NCI-H1092 treated with DMSO at 0.1 percent for 48 hours (cell line): ENCODE measurements around the gene GHR.
"Not testable (repeated sequence)": the region's sequence is repeated elsewhere in the genome, so short reads cannot be mapped to it uniquely, and the experiment has no call there.

Experiments
- DNase-seq: peaks from one replicate; lab custom pipeline; 2025; lab: John Stamatoyannopoulos, UW

GHR gene

GRCh38 chr5:42718591-42718990, 295.4 kb downstream of the GHR start:
- no peak for DNase-seq

GRCh38 chr5:42719034-42719433, 295.8 kb downstream of the GHR start:
- DNase-seq = no peak

GRCh38 chr5:42720251-42720650, 297.0 kb downstream of the GHR start:
- no peak for DNase-seq

- no peak for DNase-seq
These were observed 298.2 kb downstream of the GHR start for GRCh38 chr5:42721484-42721883.

GRCh38 chr5:42734531-42735058, 311.4 kb downstream of the GHR start:
- not testable (repeated sequence) for DNase-seq

- no peak for DNase-seq
These were observed 317.7 kb downstream of the GHR start for GRCh38 chr5:42740920-42741319.

- DNase-seq = no peak
These were observed 322.2 kb downstream of the GHR start for GRCh38 chr5:42745426-42745825.

- DNase-seq = no peak
These were observed 322.6 kb downstream of the GHR start for GRCh38 chr5:42745856-42746255.

GRCh38 chr5:42749020-42749419, 325.8 kb downstream of the GHR start:
- DNase-seq = no peak

GRCh38 chr5:42750507-42750906, 327.3 kb downstream of the GHR start:
- DNase-seq = no peak

- no peak for DNase-seq
These were observed 327.8 kb downstream of the GHR start for GRCh38 chr5:42751044-42751443.

GRCh38 chr5:42753099-42753498, 329.9 kb downstream of the GHR start:
- DNase-seq = no peak

- DNase-seq = no peak
These were observed 333.7 kb downstream of the GHR start, which contains the start of gene CCDC152 for GRCh38 chr5:42756606-42757601. Gene CCDC152 (plus strand): TSS chr5:42756818. CDS start chr5:42759122, 2,304 bp downstream.

- no peak for DNase-seq
These were observed 336.2 kb downstream of the GHR start for GRCh38 chr5:42759456-42759855.

GRCh38 chr5:42760426-42760825, 337.2 kb downstream of the GHR start:
- DNase-seq = no peak

- no peak for DNase-seq
These were observed 338.6 kb downstream of the GHR start for GRCh38 chr5:42761791-42762190.

- DNase-seq = peak; percentile 1
These were observed 344.4 kb downstream of the GHR start for GRCh38 chr5:42767491-42768105.

GRCh38 chr5:42768106-42768504, 344.9 kb downstream of the GHR start:
- DNase-seq = no peak

GRCh38 chr5:42770003-42770402, 346.8 kb downstream of the GHR start:
- DNase-seq = no peak
